Body of pancreas (tissue), 4 donors: Measurements from ENCODE around the gene SNRPB2.

Source experiments
- CTCF ChIP-seq, 7 experiments: fragments of 450-650 bp in 4 of 7; fragments of 200-600 bp in 3 of 7; sonication (generic) in 3 of 7; IDR thresholded peaks; one replicate each; pipeline ENCODE4 v1.5.1; 2016 to 2019; ENCODE audit warnings: antibody characterized with exemption in 7 of 7
- POLR2A ChIP-seq, 3 donors: fragments of 450-650 bp; IDR thresholded peaks; one replicate each; pipeline ENCODE4 v1.6.1; 2016; ENCODE audit warnings: antibody characterized with exemption in 3 of 3, mild to moderate bottlenecking in 2 of 3

GRCh38 chr20:16684416-16684815, 45.4 kb upstream of the SNRPB2 start:
- no peak for TF ChIP-seq CTCF (IDR thresholded peaks at IDR 0.05)
- TF ChIP-seq POLR2A (IDR thresholded peaks at IDR 0.05): no peak
